GM18870 (cell line): ENCODE results near the gene F2R.
A peak's percentile ranks its signal among the peaks of the same experiment; 100 is the strongest.

Experiments used
- ATAC-seq: cut with Tn5 transposase; IDR thresholded peaks from one replicate; pipeline ENCODE4 v1.9.1; 2021; ENCODE audit warnings: moderate library complexity; ENCODE audit not compliant: unreplicated experiment

F2R gene

DNA sequence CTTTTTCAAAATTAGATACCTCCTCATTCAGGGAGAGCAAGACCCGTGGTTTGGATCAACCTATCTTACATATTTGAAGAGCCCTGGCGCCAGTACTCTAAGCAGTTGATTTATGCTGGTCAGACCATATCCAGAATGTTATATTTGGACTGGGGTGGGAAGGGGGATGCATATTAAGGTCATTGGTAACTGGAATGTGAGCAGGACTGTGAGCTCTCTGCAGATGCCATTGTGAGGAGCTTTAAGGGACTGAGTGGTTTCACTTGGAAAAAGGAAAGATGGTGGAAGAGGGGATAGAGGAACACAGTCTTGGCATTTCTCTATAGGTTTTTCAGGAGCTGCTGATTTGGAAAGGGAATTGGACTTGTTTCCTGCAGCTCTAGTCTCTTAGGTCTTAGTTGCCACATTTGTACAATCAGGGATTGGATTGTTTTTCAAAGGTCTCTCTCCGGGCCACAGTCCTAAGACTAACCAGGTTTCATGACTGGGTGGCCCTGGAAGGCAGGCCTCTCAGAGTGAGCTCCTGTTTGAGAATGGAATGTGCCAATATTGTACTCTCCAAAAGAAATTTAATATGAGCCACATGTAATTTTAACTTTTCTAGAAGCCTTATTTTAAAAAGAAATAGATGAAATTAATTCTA, 25.8 kb upstream of the F2R start:
- no peak for ATAC-seq

DNA sequence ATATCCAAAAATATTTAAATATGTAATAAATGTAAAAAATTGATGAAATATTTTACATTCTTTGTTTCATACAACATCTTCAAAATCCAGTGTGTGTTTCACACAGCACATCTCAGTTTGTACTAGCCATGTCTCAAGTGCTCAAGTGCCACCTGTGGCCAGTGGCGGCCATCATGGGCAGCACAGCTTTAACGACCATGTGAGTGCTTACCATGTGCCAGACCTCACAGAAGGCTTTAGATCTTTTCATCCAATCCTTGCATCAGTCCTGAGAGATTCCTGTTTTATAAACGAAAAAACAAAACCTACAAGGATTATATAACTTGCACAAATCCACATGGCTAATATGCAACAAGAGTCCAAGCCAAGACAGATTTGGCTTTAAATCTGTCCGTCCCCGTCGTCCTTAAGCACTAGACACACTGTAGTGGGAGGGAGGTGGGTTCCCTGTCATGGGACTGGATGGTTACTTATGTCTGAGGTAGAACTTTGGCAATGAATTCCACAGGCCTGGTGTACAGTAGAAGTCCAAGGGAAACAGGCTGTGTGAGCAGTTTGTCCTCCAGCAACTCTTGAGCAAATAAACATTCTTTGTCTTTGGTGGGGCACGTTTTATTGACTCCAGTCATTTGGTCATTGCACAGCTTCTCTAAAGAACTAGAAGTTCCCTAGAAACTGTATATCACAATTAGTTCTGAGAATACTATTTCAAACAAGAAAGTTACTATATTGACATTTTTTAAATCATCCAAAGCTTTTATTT, 25.0 kb upstream of the F2R start:
- no peak for ATAC-seq

DNA sequence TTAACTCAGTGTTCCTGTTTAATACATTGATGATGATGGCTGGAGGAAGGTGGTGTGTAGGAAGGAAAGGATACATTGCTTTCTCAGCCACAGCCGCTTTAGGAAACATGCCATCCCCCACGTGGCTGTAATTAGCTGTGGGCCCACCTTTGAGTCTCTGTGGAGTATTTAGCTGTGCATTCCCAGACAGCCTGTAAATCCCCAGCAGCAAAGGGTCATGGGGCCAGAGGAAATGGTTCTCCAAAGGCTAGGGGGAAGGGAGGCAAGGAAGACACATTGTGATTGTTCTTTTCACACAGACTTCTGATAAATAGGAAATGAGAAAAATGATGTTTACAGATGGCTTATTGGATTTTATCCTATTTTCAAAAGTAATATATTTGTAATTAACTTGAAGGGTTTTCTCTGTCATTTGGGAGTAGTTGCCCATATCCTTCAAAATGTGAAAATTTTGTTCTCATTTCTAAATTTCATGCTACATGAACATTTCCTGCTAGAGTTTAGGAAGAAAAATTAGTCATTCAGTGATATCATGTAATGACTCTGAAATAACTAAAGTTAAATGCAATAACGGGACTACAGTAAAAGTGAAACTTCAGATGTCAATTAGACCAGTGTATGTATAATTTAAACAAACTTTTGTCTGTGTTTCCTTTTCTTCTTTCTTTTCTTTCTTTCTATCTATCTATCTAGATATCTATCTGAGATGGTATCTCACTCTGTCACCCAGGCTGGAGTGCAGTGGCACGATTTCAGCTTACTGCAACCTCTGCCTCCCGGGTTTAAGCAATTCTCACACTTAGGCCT, 24.3 kb upstream of the F2R start:
- no peak for ATAC-seq

DNA sequence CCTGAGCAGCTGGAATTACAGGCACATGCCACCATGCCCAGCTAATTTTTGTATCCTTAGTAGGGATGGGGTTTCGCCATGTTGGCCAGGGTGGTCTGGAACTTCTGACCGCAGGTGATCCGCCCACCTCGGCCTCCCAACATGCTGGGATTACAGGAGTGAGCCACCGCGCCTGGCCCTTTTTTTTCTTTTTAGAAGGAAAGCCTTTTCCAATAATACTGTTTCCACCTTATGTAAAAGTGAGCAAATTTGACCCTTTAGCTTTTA, 23.7 kb upstream of the F2R start:
- no peak for ATAC-seq

DNA sequence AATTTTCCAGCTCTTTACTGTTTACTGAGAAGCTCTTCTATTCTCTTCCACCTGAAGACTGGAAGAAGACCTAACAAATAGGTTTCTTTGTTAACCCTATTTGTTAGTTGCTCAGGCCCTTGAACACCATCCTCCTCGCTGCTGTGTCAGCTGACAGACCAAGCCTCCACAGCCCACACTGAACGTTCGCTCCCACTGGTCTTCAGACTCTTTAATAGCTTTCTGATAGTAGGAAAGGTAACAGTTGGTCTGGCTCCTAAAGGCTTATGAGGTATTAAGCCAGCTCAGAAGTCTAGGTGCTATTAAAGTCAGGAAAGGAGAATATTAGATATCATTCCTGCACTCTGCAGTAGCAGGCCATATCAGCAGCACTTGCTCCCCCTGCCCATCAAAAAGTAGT, 23.3 kb upstream of the F2R start:
- no peak for ATAC-seq

DNA sequence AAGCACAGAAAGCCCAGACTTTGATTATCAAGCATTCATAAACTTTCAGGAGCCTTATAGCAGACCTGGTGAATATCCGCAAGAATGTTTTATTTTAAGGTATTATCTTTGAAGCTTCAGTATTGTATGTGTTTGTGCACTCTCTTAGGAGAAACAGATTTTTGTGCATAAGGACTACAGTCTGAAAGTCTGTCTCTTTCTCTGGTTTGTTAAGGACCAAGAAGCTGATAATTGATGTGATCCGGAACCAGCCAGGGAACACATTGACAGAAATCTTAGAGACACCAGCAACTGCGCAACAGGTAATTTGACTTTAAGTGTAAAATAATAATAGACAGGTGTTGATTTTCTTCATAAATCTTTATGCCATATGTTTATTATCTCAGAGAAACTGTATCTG, 22.8 kb upstream of the F2R start:
- ATAC-seq, result no peak

DNA sequence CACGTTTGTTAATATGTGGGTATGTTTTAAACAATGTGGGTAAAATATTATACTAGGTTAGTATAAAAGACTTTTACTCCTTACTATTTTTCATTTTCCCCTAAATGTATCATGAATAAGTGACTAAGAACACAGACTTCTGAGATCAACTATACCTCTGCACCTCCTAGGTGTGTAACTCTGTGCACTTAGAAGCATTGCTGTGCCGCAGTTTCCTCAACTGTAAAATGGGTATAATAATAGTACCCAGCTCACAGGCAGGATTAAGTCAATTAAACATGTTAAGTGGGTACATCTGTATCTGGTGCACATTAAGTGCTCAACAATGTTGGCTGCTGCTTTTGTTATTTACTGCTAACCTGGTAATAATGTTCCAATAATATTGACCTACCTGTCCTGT, 21.6 kb upstream of the F2R start:
- ATAC-seq, result no peak

DNA sequence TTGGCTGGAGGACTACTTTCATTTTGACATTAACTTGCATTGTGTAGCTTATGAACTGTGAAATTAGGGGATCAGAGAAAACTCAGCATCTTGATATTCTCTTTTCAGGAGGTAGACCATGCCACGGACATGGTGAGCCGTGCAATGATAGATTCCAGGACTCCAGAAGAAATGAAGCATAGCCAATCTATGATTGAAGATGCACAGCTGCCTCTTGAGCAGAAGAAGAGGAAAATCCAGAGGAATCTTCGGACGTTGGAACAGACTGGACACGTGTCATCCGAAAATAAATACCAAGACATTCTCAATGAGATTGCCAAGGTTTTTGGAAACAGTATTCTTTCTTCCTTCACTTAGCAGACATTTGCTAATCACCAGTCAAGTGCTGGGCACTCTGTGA, 20.6 kb upstream of the F2R start:
- no peak for ATAC-seq

DNA sequence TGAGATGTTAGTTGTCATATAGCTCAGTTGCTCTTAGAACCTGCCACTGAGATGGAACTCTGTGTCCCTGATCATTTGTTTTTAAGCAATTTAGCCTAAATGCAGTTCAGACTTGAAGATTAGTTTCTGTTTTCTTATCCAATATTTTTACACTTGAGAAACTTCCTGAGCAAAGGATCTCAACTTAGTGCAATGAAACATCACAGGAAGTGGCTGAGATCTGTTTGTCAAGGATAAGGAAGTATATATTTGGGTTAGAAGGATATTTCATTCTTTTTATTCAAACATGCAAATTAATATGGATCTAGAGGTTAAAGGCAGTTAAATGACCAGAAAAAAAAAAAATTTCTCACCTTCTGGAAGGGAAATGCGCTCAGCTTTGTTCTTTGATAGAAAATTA, 19.7 kb upstream of the F2R start:
- no peak for ATAC-seq

DNA sequence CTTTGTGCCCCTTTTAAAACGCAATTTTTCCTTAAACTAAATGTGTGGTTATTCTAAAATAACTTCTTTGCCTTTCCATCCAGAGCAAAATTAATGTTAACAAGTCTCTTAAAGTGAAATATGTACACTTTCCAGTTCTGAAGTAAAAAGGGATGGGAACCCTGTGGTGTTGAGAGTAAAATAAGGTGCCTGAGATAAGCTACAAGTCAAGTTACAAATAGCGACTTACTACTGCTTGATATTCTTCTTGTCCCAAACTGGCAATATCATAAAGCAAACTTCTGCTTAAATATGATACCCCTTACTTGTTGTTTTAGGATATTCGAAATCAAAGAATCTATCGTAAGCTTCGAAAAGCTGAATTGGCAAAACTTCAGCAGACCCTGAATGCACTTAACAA, 18.3 kb upstream of the F2R start:
- no peak for ATAC-seq

DNA sequence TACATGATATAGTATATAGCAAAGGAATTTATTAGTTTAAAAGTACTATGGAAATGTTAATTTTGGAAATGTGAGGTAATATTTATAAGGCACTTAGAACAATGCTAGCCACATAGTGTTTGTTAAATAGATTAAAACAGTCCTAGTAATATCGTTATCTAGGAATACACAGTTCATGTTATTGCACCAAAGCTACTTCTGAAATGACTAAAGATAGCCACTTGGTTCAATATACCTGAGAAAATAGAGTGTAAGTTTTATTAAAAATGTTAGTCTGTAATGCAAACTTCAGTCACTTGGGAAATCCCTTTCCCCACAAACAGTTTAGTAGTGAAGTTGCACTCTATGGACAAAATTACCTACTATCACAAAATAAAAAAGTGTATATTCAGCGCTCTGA, 15.4 kb upstream of the F2R start:
- ATAC-seq, result no peak

DNA sequence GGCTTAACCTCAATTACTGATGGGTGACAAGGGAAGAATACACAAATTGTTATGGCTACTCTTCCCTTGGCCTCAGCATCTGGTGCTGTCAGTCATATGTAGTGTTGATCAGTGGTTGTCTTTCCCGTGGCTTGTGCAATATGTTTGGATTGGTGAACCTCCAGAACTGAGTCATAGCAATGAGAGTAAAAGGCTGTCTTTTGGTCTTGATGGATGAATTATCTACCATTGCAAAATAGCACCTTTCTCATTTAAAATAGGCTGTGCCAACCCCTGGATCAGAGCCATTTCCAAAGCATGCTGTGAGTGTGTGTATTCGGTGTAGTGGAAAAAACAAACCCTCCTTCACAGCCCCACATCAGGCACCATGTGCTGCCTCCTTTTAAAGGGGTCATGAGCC, 14.6 kb upstream of the F2R start:
- no peak for ATAC-seq

DNA sequence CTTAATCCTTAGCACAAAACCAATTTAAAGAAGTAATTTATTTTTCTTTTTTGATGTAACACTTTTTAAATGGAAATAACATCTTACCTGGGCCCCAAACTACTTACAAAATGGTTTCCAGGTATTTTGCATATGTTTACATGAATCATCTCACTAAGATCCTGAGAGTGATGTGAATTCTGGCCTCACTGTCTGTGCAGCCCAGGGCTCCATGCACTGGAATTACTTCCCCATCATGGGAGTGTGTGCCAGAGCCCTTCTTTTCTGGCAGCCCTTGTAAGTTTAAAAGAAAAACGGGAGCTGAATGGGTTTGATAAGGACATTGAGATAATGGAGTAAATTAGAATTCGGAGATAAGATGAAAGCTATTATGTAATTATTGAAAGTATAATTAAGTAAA, 12.2 kb upstream of the F2R start:
- no peak for ATAC-seq

DNA sequence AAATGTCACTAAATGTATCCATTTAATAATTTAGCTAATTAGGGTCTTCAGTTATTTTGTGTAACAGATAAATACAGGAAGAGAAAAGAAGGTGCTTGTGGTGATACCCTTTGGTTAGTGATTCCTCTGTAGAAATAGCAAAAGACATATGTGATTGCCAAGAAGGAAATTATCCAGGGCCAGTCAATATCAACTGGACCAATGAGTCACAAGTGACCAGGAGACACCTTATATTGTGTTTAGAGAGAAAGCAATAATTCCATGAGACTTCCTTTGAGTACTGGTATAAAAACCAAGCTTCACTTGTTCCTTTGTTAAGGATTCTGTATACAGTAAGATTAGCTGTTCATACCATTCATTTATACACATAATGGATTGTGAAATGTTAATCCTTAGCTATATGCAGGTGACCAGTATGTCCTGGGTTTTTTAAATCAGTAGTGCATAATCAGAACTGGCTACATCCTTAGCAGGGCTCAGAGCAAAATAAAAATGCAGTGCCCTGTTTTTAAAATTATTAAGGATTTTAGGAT, 11.7 kb upstream of the F2R start:
- ATAC-seq, result no peak

DNA sequence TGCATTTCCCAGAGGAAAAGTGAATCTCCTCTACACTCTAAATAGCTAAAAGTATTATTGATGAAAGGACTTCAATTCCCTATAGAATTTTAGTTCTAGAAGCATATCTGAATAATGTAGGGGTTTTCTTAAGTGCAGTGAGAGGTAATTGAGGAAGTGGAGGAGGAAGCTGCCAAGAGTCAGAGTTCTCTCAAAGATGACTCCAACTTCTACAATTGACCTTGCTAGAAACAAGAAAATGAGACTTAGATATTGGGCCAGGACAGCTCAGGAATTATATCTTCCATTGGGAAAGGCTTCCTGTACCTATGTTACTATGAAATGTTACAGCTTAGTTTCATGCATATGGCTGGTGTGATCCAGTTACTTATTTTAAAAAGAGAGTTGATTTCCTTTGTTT, 10.4 kb upstream of the F2R start:
- ATAC-seq, result no peak

DNA sequence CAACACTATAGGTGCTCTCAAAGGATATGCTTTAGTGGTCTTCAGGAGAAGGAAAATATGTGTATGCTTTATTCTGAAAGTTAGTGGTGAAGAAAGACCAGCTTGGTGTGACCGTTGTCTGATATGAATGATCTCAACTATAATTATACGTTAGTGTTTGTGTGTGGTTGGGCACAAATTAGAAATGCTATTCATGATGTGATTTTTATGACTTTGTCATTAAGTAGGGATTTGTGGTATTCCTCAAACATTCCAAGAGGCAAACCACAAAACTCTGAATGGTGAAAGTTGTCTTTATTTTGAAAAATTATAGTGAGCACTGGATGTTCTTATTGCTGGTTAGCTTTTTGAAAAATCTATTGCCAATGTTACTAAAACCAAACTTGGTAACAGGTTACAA, 6.2 kb upstream of the F2R start:
- ATAC-seq, result no peak

DNA sequence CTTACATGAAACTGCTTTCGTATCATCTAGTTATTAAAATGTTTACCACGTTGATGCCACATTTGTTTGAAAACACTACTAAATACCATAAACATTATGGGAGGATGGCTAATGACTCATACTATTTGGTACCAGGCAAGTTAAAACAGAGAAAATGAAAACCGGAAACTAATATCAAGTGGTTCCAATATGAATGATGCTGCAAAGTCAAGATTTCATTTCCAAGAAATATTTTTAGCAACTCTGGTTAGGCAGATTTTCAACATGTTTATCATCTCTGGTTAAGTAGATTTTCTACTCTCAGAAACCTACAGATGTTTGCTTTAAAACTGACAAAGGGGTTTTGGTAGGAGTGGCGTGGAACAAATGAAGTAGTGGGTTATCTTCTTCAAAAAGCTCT, 4.9 kb upstream of the F2R start:
- ATAC-seq, result peak; percentile 52

DNA sequence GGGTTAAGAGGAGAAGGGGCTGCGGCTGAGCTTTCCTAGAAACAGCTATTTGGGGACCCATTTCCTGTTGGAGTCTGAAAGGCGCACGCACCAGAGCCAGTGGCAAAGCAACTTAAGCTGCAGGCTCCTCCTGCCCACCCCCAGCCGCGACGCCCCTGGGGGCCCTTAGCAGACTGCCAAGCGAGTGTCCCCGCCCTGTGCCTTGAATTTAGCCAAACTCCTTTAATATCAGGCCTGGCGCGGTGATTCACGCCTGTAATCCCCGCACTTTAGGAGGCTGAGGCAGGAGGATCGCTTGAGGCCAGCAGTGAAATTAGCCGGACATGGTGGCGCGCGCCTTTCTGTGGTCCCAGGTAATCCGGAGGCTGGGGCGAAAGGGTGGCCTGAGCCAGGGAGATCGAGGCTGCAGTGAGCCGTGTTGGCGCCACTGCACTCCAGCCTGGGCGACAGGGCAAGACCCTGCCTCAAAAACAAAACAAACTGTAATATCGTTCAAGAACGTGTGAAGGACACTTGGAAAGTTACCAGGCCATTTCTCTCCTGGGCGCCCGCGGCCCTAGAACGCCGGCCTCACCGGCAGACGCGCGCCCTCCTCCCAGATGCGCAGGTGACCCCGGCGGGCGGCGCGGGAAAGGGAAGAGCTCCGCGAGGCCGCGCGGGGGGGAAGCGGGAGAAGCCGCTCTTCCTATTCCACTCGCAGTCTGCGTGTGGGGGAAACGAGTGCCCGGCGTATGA, 1.0 kb upstream of the F2R start:
- no peak for ATAC-seq

DNA sequence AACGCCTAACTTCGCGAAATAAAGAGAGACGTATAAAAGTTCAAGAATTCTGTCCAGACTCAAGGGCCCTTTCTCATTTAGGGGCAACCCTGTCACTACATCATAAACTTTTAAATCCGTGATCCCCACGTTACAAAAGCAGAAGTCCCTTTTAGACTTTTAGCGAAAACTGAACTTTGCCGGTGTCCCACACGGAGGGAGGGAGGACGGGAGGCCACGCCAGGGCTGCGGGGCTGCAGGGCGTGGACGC, 515 bp upstream of the F2R start:
- no peak for ATAC-seq

DNA sequence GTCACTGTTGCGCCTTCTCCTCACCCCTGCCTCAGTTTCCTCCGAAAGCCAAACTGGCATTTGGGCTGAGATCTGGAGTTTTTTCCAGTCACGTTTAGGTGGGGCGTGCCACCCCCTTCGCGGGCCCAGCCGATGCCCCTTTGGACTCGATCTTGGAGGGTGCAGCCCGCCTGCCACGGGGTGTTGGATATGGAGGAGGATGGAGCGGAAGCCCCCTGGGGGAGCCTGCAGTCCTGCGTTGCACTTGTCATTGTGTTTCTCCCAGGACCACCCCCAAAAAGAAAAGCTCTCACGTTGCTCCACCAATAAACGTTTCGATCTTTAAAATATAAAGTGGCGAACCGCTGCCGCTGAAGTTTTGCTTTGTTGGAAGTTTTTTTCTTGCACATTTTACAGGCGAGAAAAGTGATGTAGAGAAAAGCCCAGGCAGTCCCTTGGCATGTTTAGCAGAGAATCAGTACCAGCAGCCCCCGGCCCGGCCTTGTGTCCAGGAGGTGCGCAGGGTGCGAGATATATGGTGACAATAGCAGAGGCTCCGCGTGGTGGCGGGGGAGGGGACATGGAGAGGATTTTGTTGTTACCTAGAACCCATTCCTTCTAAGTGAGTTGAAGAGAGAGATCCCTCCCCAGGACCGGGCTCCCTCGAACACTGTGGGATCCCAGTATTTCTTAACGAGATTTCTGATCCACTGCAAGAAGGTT, 681 bp downstream of the F2R start:
- no peak for ATAC-seq
